Limb (tissue), 2 donors: ENCODE data around the gene ZNF654.
"Not testable (repeated sequence)": the region's sequence is repeated elsewhere in the genome, so short reads cannot be mapped to it uniquely, and the experiment has no call there.

Experiments
- DNase-seq, 2 donors: peaks; one replicate each; pipeline ENCODE4 v3.0.0-alpha.2; 2016; ENCODE audit errors: extremely low spot score in 2 of 2

ZNF654 gene

DNA sequence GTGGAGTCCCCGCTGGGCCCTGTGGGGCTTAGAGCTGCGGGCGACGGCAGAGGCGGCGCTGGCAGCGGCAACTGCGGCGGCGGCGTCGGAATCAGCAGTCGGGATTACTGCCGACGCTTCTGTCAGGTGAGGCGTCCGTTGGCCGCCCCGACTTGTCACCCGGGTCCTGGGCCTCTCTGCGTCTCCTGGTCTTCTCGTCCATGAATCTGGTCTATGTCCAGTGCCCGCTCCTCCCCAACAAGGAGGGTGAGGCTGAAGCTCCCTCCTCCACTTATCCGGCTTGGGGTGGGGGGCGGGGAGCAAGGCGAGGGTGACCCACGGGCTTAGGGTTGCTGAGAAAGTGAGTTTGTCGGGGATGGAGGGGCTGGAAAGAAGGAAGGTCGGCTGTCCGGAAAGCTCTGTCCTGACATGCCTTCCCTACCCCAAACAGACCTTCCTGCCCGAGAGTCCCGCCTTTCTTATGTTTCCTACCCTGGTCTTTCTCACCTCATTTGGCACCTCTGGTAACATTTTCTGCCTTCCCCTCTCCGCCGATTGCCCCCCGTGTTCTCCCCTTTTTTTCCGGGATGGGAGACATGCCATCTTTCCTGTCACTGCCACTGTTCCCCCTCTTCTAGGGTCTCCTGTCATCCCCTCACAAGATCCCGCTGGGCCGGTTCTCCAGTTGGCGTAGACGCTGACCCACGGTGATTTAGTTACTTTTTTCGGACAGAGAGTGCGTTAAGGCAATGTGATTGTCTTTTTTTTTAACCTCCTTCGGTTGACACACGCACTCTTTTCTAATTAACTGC lies 520 bp downstream of the ZNF654 start:
- DNase-seq, result peak in 1 of 2 donors; percentile 50

DNA sequence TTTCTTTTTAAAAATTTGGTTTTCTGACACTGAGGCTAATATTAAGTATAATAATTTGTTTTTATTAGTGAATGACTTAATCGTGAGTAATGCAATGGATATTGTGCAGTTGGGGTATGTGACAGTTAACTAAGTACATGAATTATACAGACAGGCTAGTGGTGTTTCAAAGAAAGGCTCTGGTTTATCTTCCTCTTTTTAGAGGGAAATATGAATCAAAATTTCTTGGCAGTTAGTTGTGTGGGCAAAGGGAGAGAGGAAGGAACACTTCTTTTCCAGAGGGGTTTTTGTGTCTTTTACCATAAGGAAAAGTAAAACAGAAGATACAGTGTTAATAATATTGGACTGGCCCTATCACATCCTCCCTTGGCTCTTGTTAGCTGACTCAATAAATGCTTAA lies 2.7 kb downstream of the ZNF654 start:
- DNase-seq, result no peak

- DNase-seq, result no peak
Observed at GRCh38 chr3:88075072-88075471, 16.0 kb downstream of the ZNF654 start.

- no peak for DNase-seq
Observed at GRCh38 chr3:88075497-88075896, 16.4 kb downstream of the ZNF654 start.

- DNase-seq, result no peak
Observed at GRCh38 chr3:88076712-88077111, 17.7 kb downstream of the ZNF654 start.

GRCh38 chr3:88078932-88079331 lies 19.9 kb downstream of the ZNF654 start:
- DNase-seq, result no peak

GRCh38 chr3:88082854-88083253 lies 23.8 kb downstream of the ZNF654 start:
- no peak for DNase-seq

DNA sequence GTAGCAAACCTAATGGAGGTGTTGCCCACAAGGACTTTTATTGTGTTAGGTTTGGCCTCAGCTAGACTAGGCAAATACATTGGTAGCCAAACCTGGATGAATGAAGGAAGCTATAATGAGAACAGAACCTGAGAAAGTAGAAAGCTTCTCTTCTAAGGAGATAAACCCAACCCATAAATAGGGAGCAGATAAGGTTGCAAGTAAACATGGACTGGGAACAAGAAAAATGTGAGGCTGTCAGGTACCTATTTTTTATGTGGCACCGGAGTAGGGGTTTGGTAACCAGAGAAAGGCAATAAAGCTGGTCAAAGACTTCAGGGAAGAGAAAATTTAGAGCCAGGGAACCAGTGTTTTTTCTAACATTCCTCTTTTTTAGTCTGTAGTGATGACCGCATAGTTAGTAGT lies 25.0 kb downstream of the ZNF654 start:
- no peak for DNase-seq

DNA sequence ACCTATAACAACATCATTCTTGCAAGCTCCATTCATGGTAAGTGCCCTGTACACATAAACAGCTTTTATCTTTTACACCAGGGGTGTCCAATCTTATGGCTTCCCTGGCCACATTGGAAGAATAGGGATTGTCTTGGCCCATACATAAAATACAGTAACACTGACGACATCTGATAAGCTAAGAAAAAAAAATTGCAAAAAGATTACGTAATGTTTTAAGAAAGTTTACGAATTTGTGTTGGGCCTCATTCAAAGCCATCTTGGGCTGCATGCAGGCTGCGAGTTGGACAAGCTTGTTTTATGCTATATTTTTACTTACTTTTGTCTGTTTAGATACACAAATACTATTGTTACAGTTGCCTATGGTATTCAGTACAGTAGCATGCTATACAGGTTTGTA lies 31.6 kb downstream of the ZNF654 start:
- DNase-seq, result no peak

GRCh38 chr3:88092270-88092669 lies 33.2 kb downstream of the ZNF654 start:
- no peak for DNase-seq

- no peak for DNase-seq
Observed at GRCh38 chr3:88093266-88093665, 34.2 kb downstream of the ZNF654 start.

GRCh38 chr3:88101142-88101541 lies 42.1 kb downstream of the ZNF654 start:
- DNase-seq, result no peak

DNA sequence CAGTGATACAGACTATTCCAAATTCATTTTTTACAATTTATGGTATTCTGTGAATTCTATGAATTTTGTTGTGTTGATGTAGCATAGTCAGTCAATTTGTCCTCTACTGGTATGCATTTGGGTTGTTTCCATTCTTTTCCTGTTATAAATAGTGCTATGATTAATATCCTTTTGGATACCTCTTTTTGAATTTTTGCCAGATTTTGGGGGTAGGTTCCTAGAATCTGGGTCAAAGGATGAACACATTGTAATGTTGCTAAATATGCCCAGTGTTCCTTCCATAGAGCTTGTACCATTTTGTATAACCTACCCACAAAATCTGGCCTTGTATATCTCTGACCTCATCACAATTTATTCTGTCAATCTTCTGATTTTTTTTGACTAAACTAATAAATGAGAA lies 46.3 kb downstream of the ZNF654 start:
- no peak for DNase-seq

- DNase-seq, result no peak
Observed at GRCh38 chr3:88112289-88112688, 53.2 kb downstream of the ZNF654 start.

DNA sequence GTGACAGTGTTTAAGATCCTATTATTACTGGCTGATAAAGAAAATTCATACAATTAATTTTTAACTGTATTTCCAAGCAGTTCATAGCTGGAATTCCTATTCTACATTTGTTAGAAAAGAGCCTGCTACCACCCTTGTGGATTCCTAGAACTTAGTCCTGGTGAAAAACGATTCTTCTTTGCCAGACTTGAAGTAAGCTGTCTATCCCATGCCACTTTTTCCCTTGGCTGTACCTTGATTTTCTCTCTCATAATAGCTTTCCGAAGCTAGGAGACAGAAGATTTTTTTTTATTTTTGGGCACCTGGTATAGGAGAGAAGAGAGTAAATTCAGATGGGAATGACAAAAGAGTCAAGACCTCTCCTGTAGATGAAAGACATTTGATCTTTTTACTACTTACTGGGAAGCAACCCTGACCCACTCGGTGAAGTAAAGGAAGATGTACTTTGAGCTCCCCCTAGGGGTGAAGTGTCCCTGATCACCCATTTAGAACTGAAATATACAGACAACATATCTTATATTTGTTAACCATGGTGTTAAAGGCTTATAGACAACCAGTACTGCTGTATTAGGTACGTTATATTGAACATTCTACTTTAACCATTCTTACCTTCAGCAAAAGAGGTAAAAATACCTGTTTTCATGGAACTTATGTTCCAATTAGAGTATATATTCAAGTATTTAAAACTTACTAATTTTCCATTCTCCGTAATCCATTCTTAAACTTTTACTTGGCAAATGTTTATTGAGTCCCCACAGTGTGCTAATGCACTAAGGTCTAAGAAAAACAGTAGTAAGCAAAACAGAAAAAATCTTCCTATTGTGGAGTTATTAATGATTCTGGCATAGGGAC lies 54.5 kb downstream of the ZNF654 start:
- DNase-seq, result peak; percentile 52 to 54

DNA sequence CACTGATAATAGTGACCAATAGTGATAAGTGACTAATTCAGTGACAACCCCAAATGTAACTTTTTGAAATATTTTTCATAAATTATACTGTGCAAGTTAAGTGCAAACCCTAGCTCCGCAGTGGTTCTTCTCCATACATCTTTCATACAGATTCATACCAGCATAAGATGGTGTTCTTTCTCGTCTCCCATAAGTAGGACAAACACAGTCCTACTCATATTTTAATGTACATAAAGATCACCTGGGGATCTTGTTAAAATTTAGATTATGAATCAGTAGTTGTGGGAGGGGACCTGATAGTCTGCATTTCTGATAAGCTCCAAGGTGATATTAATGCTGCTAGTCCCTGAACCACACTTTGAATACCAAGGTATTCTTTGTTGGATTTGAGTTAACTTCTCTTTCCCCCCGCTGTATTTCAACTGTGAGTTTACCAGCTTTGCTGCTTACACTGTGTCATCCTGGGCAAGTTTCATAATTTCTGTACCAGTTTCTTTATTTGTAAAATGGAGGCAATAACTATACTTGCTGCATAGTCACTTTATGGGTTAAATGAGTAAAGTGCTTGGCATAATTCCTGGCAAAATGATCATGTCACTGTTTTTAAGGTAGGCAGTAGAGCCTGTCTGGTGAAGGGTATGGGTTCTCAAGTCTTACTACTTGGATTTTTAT lies 56.0 kb downstream of the ZNF654 start:
- DNase-seq, result no peak

GRCh38 chr3:88117683-88118082 lies 58.6 kb downstream of the ZNF654 start:
- no peak for DNase-seq

GRCh38 chr3:88118603-88119002 lies 59.5 kb downstream of the ZNF654 start:
- not testable (repeated sequence) for DNase-seq

GRCh38 chr3:88123526-88123925 lies 64.5 kb downstream of the ZNF654 start:
- no peak for DNase-seq

- DNase-seq, result no peak
Observed at GRCh38 chr3:88131695-88132094, 72.6 kb downstream of the ZNF654 start.

- no peak for DNase-seq
Observed at GRCh38 chr3:88132894-88133293, 73.8 kb downstream of the ZNF654 start.

GRCh38 chr3:88133711-88134263 lies 74.7 kb downstream of the ZNF654 start:
- DNase-seq, result no peak
